GM12878 (cell line): ENCODE data around the gene SQSTM1. TPM values are rescaled to one million over a fixed set of nuclear protein-coding genes. Genes with fewer than 3 reads are reported as not detected.

Source experiments
- ATAC-seq: fragments of 200-7000 bp; cut with Tn5 transposase; 3 replicates; pipeline ENCODE4 v1.9.1; 2020; ENCODE audit warnings: mild to moderate bottlenecking, moderate library complexity
- BruUV-seq: library from RNA; stranded (reverse); fragments of 400-500 nt; replicated peaks from 2 replicates; lab custom pipeline; 2021; lab: Mats Ljungman, UMichigan
- CTCF ChIA-PET: fragments of 300-600 bp; sonication (Branson Sonifier 250); formaldehyde crosslinking; extraction: SDS; loops from one replicate; lab custom pipeline; 2021; ENCODE audit warnings: inconsistent platforms; lab: Yijun Ruan, JAX
- POLR2A ChIA-PET: fragments of 350-600 bp; formaldehyde crosslinking; extraction: SDS; loops from one replicate; lab custom pipeline; 2021; ENCODE audit warnings: inconsistent platforms; lab: Charles Lee
- RAD21 ChIA-PET: fragments of 300-600 bp; sonication (Branson Sonifier 250); formaldehyde crosslinking; loops from one replicate; lab custom pipeline; 2023; ENCODE audit warnings: antibody characterized with exemption; ENCODE audit not compliant: unreplicated experiment; lab: Charles Lee
- SMC1A ChIA-PET: fragments of 300-600 bp; sonication (Branson Sonifier 250); formaldehyde crosslinking; loops from one replicate; lab custom pipeline; 2023; ENCODE audit not compliant: unreplicated experiment, uncharacterized antibody; lab: Charles Lee
- DNase-seq: peaks from one replicate; pipeline ENCODE4 v3.0.0-alpha.2; 2011; ENCODE audit warnings: low read depth, low spot score
- FAIRE-seq: peaks from 3 replicates; lab custom pipeline; 2011; peaks lifted over from hg19 to GRCh38; lab: Jason Lieb, UNC
- H2AFZ ChIP-seq: 2 replicates; pipeline ENCODE4 v1.6.0; 2011; ENCODE audit warnings: low read depth, low read length, control low read depth; ENCODE audit not compliant: control insufficient read depth
- H3K27ac ChIP-seq: 2 replicates; pipeline ENCODE4 v1.5.1; 2011; ENCODE audit warnings: control low read depth; ENCODE audit not compliant: control insufficient read depth, insufficient read depth
- H3K27me3 ChIP-seq, 2 experiments: replicated peaks in 1 of 2; 2 replicates each; pipeline versions ENCODE4 v1.6.0 to v1.6.1; 2011; ENCODE audit warnings: low read length in 1 of 2; ENCODE audit not compliant: control insufficient read depth in 2 of 2, insufficient read depth in 2 of 2
- H3K36me3 ChIP-seq, 2 experiments: 2 replicates each; pipeline ENCODE4 v1.5.1; 2011; ENCODE audit warnings: low read length in 1 of 2; ENCODE audit not compliant: control insufficient read depth in 2 of 2, insufficient read depth in 2 of 2
- H3K4me1 ChIP-seq: 2 replicates; pipeline ENCODE4 v1.6.1; 2011; ENCODE audit warnings: mild to moderate bottlenecking, low read length, moderate library complexity, mixed read lengths; ENCODE audit not compliant: control insufficient read depth, insufficient read depth
- H3K4me2 ChIP-seq: 2 replicates; pipeline ENCODE4 v1.6.0; 2011; ENCODE audit warnings: control low read depth; ENCODE audit not compliant: control insufficient read depth, insufficient read depth
- H3K4me3 ChIP-seq: fragments of 200-600 bp; sonication (generic); 2 replicates; pipeline ENCODE4 v1.5.1; 2016
- H3K79me2 ChIP-seq: 2 replicates; pipeline ENCODE4 v1.6.0; 2011; ENCODE audit warnings: low read length; ENCODE audit not compliant: control insufficient read depth, insufficient read depth
- H3K9ac ChIP-seq: 2 replicates; pipeline ENCODE4 v1.8.0; 2011; ENCODE audit warnings: low read length, control low read depth, mixed read lengths; ENCODE audit not compliant: control insufficient read depth, insufficient read depth
- H3K9me3 ChIP-seq: replicated peaks from 3 replicates; pipeline ENCODE4 v1.5.1; 2011; ENCODE audit warnings: mild to moderate bottlenecking, low read length; ENCODE audit not compliant: control insufficient read depth, insufficient read depth
- H4K20me1 ChIP-seq: 2 replicates; pipeline ENCODE4 v1.6.0; 2011; ENCODE audit not compliant: control insufficient read depth, insufficient read depth
- CHD2 ChIP-seq: IDR thresholded peaks from 2 replicates; pipeline ENCODE4 v1.6.1; 2011; ENCODE audit warnings: low read depth, low read length, improper control_type of control experiment, borderline replicate concordance
- CREB1 ChIP-seq: IDR thresholded peaks from 2 replicates; pipeline ENCODE4 v1.6.1; 2012; ENCODE audit warnings: low read depth, mild to moderate bottlenecking, inconsistent platforms
- E2F4 ChIP-seq: IDR thresholded peaks from 2 replicates; pipeline ENCODE4 v1.6.1; 2012; ENCODE audit warnings: low read depth, low read length, improper control_type of control experiment
- FOS ChIP-seq: IDR thresholded peaks from 3 replicates; pipeline ENCODE4 v1.6.1; 2011; ENCODE audit warnings: borderline replicate concordance; ENCODE audit not compliant: insufficient read length; ENCODE audit errors: extremely low read depth
- JUNB ChIP-seq: IDR thresholded peaks from 2 replicates; pipeline ENCODE4 v1.6.1; 2016; ENCODE audit warnings: antibody characterized with exemption, mild to moderate bottlenecking
- JUND ChIP-seq: IDR thresholded peaks from 2 replicates; pipeline ENCODE4 v1.6.1; 2012; ENCODE audit warnings: low read depth, mild to moderate bottlenecking, low read length, improper control_type of control experiment, moderate library complexity
- KDM1A ChIP-seq: fragments of 200-600 bp; sonication (generic); IDR thresholded peaks from 2 replicates; pipeline ENCODE4 v1.6.1; 2016; ENCODE audit warnings: borderline replicate concordance
- NR2C1 ChIP-seq: fragments of 450-650 bp; IDR thresholded peaks from 2 replicates; pipeline ENCODE4 v1.6.1; 2017; ENCODE audit warnings: antibody characterized with exemption, mild to moderate bottlenecking, moderate library complexity
- PAX8 ChIP-seq: fragments of 450-650 bp; IDR thresholded peaks from 2 replicates; pipeline ENCODE4 v1.6.1; 2017; ENCODE audit warnings: mild to moderate bottlenecking, moderate library complexity
- PBX3 ChIP-seq: IDR thresholded peaks from 2 replicates; pipeline ENCODE4 v1.6.1; 2011; ENCODE audit warnings: mild to moderate bottlenecking, low read depth, low read length, moderate library complexity; ENCODE audit not compliant: insufficient replicate concordance
- RBBP5 ChIP-seq: fragments of 200-600 bp; sonication (generic); conservative IDR thresholded peaks from 2 replicates; pipeline ENCODE4 v1.6.1; 2016
- ZNF217 ChIP-seq: fragments of 450-650 bp; IDR thresholded peaks from 2 replicates; pipeline ENCODE4 v1.6.1; 2017; ENCODE audit warnings: antibody characterized with exemption, mild to moderate bottlenecking
- ZNF274 ChIP-seq: IDR thresholded peaks from one replicate; pipeline ENCODE4 v1.8.0; 2011; ENCODE audit not compliant: insufficient read length, insufficient read depth
- WGBS: methylation state at CpG from one replicate; pipeline ENCODE4 v1.1.6; 2016; ENCODE audit warnings: low lambda C conversion rate; ENCODE audit not compliant: insufficient replicate concordance, insufficient coverage; ENCODE audit errors: missing lambda C conversion rate; 5-methylcytosine and 5-hydroxymethylcytosine counted together
- in situ Hi-C: fragments of 300-500 bp; cut with MboI; formaldehyde crosslinking; loops from 9 replicates; pipeline ENCODE4 v1.14.3; 2018; ENCODE audit warnings: mixed read lengths
- intact Hi-C: fragments of 100-400 bp; cut with micrococcal nuclease; formaldehyde crosslinking; loops from one replicate; pipeline ENCODE4 v1.14.2; 2022; ENCODE audit not compliant: unreplicated experiment
- polyA plus RNA-seq, 11 experiments: library from polyadenylated mRNA; depleted of rRNA in 4 of 11; unstranded in 6 of 11; stranded (reverse) in 5 of 11; fragments of >200 nt; fragmentation: Nextera tagmentation in 4 of 11; fragmentation: Illumina TruSeq in 1 of 11; extraction: Ambion mirVana in 4 of 11; extraction: Trizol in 1 of 11; gene quantifications; 1 replicate in 1 of 11; 2 replicates in 10 of 11; pipeline versions ENCODE4 v1.2.1 to v1.2.3, GENCODE V29; 2011 to 2016; ENCODE audit warnings: inconsistent platforms in 2 of 11, missing spikeins in 2 of 11, low read depth in 1 of 11
- total RNA-seq, 4 experiments: library from RNA; depleted of rRNA in 3 of 4; stranded (reverse); fragments of >200 nt in 3 of 4; fragmentation: Illumina TruSeq in 1 of 4; extraction: Trizol in 1 of 4; gene quantifications; 2 replicates each; pipeline versions ENCODE4 v1.2.1 to v1.2.3, GENCODE V29; 2013 to 2021

The SQSTM1 gene
- total and polyA plus RNA-seq, 10 of the 15 experiments (the other 5 are each of a cell fraction or from before 2014, with no cell fraction given): 6.3 to 138 (median 62.1) TPM

GRCh38 chr5:179872055-179872827 is 51.5 kb downstream of the SQSTM1 start:
- intact Hi-C loops: no loop called here
- WGBS: 98% methylated on average over 14 of the region's 18 CpGs
- no peak for TF ChIP-seq E2F4
- TF ChIP-seq PAX8: no peak
- TF ChIP-seq CHD2: no peak
- TF ChIP-seq NR2C1: no peak
- TF ChIP-seq FOS: no peak
- TF ChIP-seq ZNF217: no peak
- TF ChIP-seq CREB1: no peak
- no peak for TF ChIP-seq JUNB
- no peak for TF ChIP-seq JUND
- no peak for TF ChIP-seq KDM1A
- no peak for TF ChIP-seq PBX3
- TF ChIP-seq ZNF274: no peak
- no peak for TF ChIP-seq RBBP5
- peaks cover 14 to 17% of the 10 kb centered on the region in 2 experiments for H3K36me3 ChIP-seq
- H3K9ac ChIP-seq: no peak overlapping the region
- POLR2A ChIA-PET: no interaction called here
- no peak overlapping the region for H3K4me2 ChIP-seq
- no peaks in the 10 kb centered on the region for H4K20me1 ChIP-seq
- H2AFZ ChIP-seq: no peak overlapping the region
- RAD21 ChIA-PET: no interaction called here
- FAIRE-seq: no peak
- H3K79me2 ChIP-seq: no peaks in the 10 kb centered on the region
- CTCF ChIA-PET: no interaction called here
- in situ Hi-C loops: no loop called here
- BruUV-seq: no TSS peak
- H3K4me3 ChIP-seq: no peak overlapping the region
- no peaks in the 10 kb centered on the region for H3K9me3 ChIP-seq
- SMC1A ChIA-PET: no interaction called here
- H3K4me1 ChIP-seq: no peaks in the 10 kb centered on the region
- no peak overlapping the region for H3K27ac ChIP-seq
- no peak for ATAC-seq
- DNase-seq: no peak
- H3K27me3 ChIP-seq: no peaks in the 10 kb centered on the region
